Right lobe of liver (tissue), 6 donors: ENCODE measurements around the gene THSD8. TPM values are rescaled to one million over a fixed set of nuclear protein-coding genes. Genes with fewer than 3 reads are reported as not detected.
A peak's percentile ranks its signal among the peaks of the same experiment; 100 is the strongest.
"Not testable (repeated sequence)": the region's sequence is repeated elsewhere in the genome, so short reads cannot be mapped to it uniquely, and the experiment has no call there.

Experiments
- ATAC-seq, 4 donors: fragments of 200-7000 bp; cut with Tn5 transposase; one replicate each; pipeline ENCODE4 v1.9.1; 2020; ENCODE audit warnings: mild to moderate bottlenecking in 4 of 4, moderate library complexity in 4 of 4
- DNase-seq, 3 donors: peaks; one replicate each; pipeline ENCODE4 v3.0.0-alpha.2; 2020
- H3K27ac ChIP-seq, 3 donors: fragments of 200-600 bp; one replicate each; pipeline ENCODE4 v1.8.0; 2022
- H3K27me3 ChIP-seq, 2 donors: fragments of 200-600 bp; one replicate each; pipeline ENCODE4 v1.8.0; 2022
- H3K36me3 ChIP-seq, 4 donors: fragments of 200-600 bp; sonication (generic) in 1 of 4; one replicate each; pipeline versions ENCODE4 v1.5.1 to v1.8.0; 2017 to 2022; ENCODE audit warnings: control low read depth in 1 of 4
- H3K4me1 ChIP-seq, 4 donors: fragments of 200-600 bp; sonication (generic) in 1 of 4; one replicate each; pipeline versions ENCODE4 v1.5.1 to v1.8.0; 2017 to 2022; ENCODE audit warnings: control low read depth in 1 of 4
- H3K4me3 ChIP-seq, 3 donors: fragments of 200-600 bp; one replicate each; pipeline ENCODE4 v1.8.0; 2022
- H3K9me3 ChIP-seq, 4 donors: fragments of 200-600 bp; sonication (generic) in 1 of 4; one replicate each; pipeline versions ENCODE4 v1.5.1 to v1.8.0; 2017 to 2022; ENCODE audit warnings: control low read depth in 1 of 4
- POLR2A ChIP-seq: fragments of 450-650 bp; IDR thresholded peaks from one replicate; pipeline ENCODE4 v1.6.1; 2017; ENCODE audit warnings: antibody characterized with exemption, mild to moderate bottlenecking
- WGBS: methylation state at CpG from one replicate; pipeline ENCODE4 v1.1.6; 2018; ENCODE audit warnings: low coverage, low lambda C conversion rate; ENCODE audit not compliant: insufficient coverage; ENCODE audit errors: missing lambda C conversion rate; 5-methylcytosine and 5-hydroxymethylcytosine counted together
- intact Hi-C, 2 donors: fragments of 100-400 bp; cut with DNase I; formaldehyde crosslinking; loops; one replicate each; pipeline versions ENCODE4 v1.11.2 to v1.14.1; 2022
- total RNA-seq, 6 experiments: library from RNA; depleted of rRNA in 2 of 6; stranded (reverse); fragments of >200 nt in 2 of 6; fragmentation: NEBNext Ultra II Directional in 3 of 6; extraction: Animal tissue kit (Norgen Biotek cat#: 25700) in 3 of 6; gene quantifications; one replicate each; pipeline versions ENCODE4 v1.1.0 to v1.2.4, GENCODE V29; 2016 to 2023
- TF ChIP-seq, protein P1 (sequence below), 4 donors: fragments of 200-600 bp in 3 of 4; fragments of 450-650 bp in 1 of 4; IDR thresholded peaks; one replicate each; pipeline versions ENCODE4 v1.5.1 to v1.8.0; 2016 to 2022; ENCODE audit warnings: antibody characterized with exemption in 4 of 4, mild to moderate bottlenecking in 2 of 4
- donor health status: DM: no; HTN: yes; CAD: no.
- donor health status: DM: no; HTN: no; CAD: no.
- donor health status: DM: no; HTN: no; CAD: no.
- donor health status: DM: no; HTN: yes; CAD: no.
- donor health status: DM: no; HTN: yes; CAD: no.

The THSD8 gene
- total RNA-seq, 6 experiments from 2014 or later, result 0.62 to 2.0 (median 1.2) TPM; not detected in 1

DNA sequence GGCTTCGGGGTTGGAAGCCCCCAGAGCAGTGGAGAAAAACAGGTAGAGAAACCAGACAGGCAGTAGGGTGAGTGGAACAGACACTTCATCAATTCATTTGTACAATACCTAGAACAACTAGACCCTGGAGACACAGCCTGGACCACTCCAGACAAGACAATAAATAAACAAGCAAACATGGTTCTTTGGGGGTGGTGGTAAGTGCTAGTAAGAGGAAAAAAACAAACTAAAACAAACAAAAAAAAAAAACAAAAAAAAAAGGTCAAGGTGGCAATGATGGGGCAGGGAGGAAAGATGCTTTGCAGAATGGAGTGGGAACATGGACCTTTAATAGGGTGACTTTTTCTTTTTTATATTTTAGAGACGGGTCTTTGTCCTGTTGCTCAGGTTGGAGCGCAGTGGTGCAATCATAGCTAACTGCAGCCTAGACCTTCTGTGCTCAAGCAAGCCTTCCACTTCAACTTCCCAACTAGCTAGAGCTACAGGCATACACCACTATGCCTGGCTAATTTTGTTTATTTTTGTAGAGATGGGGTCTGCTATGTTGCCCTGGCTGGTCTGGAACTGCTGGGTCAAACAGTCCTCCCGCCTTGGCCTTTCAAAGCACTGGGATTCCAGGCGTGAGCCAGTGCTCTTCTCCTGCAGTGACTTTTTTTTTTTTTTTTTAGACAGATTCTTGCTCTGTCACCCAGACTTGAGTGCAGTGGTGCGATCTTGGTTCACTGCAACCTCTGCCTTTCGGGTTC lies 7.5 kb upstream of the THSD8 start:
- peaks cover 0 to 4% (median under 1%) of the 10 kb centered on the region in 4 donors for H3K36me3 ChIP-seq
- TF ChIP-seq, protein P1, sequence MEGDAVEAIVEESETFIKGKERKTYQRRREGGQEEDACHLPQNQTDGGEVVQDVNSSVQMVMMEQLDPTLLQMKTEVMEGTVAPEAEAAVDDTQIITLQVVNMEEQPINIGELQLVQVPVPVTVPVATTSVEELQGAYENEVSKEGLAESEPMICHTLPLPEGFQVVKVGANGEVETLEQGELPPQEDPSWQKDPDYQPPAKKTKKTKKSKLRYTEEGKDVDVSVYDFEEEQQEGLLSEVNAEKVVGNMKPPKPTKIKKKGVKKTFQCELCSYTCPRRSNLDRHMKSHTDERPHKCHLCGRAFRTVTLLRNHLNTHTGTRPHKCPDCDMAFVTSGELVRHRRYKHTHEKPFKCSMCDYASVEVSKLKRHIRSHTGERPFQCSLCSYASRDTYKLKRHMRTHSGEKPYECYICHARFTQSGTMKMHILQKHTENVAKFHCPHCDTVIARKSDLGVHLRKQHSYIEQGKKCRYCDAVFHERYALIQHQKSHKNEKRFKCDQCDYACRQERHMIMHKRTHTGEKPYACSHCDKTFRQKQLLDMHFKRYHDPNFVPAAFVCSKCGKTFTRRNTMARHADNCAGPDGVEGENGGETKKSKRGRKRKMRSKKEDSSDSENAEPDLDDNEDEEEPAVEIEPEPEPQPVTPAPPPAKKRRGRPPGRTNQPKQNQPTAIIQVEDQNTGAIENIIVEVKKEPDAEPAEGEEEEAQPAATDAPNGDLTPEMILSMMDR (IDR thresholded peaks at IDR 0.05), result no peak
- TF ChIP-seq POLR2A, result no peak
- ATAC-seq (no peak), DNase-seq (no peak)
- no peaks in the 10 kb centered on the region for H3K9me3 ChIP-seq
- intact Hi-C loops, result no loop called here
- H3K4me3 ChIP-seq, result peak overlapping the region; percentile 73 to 90 (median 81)
- 45% methylated on average over 7 of the region's 7 CpGs for WGBS
- H3K27me3 ChIP-seq, result no peaks in the 10 kb centered on the region
- peak overlapping the region; percentile 96 to 100 (median 99) for H3K27ac ChIP-seq
- H3K4me1 ChIP-seq, result peaks cover 0 to 25% (median 13%) of the 10 kb centered on the region in 4 donors

DNA sequence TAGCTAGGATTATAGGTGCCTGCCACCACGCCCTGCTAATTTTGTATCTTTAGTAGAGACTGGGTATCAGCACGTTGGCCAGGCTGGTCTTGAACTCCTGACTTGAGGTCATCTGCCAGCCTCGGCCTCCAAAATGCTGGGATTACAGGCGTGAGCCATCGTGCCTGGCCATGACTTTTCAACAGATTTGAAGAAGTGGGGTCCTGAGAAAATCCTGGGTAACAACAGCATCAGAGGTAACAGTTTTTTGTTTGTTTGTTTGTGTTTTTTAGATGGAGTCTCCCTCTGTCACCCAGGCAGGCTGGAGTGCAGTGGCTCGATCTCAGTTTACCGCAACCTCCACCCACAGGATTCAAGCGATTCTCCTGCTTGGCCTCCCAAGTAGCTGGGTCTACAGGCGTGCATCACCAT lies 6.9 kb upstream of the THSD8 start:
- intact Hi-C loops, result no loop called here
- TF ChIP-seq, protein P1 (IDR thresholded peaks at IDR 0.05), result no peak
- TF ChIP-seq POLR2A, result no peak
- DNase-seq (no peak), ATAC-seq (no peak)
- Histone ChIP-seq H3K27ac (peak overlapping the region in 2 of 3 donors; percentile 96 to 99), H3K9me3 (no peaks in the 10 kb centered on the region), H3K27me3 (no peaks in the 10 kb centered on the region), H3K4me3 (no peak overlapping the region), H3K36me3 (peaks cover 0 to 9% (median 3%) of the 10 kb centered on the region in 4 donors), H3K4me1 (peaks cover 0 to 24% (median 13%) of the 10 kb centered on the region in 4 donors)
- 81% methylated on average over 7 of the region's 9 CpGs for WGBS

DNA sequence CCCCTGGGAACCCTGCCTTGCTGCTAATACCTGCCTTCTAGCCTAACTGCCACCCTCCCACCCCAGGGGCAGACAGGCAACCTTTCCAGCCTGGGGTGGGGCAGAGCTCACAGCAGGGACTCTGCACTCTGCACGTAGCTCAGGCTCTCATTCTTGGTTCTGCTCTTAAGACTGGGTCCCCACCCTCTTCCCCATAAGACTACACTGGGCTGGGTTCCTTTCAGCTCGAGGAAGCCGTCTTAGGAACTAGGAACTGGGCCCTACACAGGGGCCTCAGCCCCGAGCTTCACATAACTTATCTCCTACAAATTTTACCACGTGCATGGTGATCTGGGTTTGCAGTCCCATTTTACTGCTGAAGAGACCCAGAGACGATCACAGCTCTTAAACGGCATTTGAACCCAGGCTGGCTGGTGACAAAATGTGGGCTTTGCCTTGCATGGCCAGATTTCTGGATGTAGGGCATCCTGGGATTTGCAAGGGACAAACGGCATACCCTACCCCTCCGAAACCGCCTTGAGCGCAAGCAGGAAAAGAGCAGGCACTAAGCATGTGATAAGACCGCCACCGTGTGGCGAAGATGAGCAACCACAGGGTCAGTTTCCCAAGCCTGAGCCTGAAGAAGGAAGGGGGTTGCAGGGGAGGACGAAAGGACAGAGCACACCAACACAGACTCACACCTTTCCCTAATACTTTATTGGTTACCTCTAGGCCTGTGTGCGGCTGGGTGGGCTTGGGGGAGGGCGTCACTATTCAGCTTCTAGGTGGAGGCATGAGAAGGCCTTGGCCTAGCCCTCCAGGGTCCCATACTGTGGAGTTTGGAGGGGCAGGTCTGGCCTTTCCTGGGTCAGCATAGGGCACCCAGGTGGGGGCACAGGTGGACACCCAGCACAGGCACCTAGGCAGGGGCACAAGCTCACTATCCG lies 5.5 kb upstream of the THSD8 start:
- peak; percentile 77 to 80 (median 78) for DNase-seq
- Histone ChIP-seq H3K4me3 (no peak overlapping the region), H3K27me3 (no peaks in the 10 kb centered on the region), H3K27ac (peak overlapping the region in 1 of 3 donors; percentile 20), H3K36me3 (peaks cover 0 to 9% (median 3%) of the 10 kb centered on the region in 4 donors), H3K4me1 (peaks cover 0 to 17% (median 8%) of the 10 kb centered on the region in 4 donors), H3K9me3 (no peaks in the 10 kb centered on the region)
- peak; percentile 11 to 40 (median 34) for ATAC-seq
- TF ChIP-seq, protein P1 (IDR thresholded peaks at IDR 0.05), result peak; percentile 83 to 97 (median 89)
- peak; percentile 21 for TF ChIP-seq POLR2A
- intact Hi-C loops, result no loop called here
- WGBS, result 6% methylated on average over 14 of the region's 18 CpGs

DNA sequence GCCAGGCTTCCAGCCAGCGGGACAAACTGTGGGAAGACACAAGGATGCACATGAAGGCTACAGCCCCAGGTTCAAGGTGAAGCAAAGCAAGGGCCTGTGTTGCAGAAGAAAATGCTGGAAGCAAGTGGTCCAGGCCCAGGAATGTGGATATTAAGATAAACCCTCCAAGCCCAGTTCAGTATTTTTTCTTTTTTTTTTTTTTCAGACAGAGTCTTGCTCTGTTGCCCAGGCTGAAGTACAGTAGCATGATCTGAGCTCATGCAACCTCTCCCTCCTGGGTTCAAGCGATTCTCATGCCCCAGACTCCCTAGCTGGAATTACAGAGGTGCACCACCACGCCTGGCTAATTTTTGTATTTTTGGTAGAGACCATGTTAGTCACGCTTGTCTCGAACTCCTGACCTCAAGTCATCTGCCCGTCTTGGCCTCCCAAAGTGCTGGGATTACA lies 4.7 kb upstream of the THSD8 start:
- H3K9me3 ChIP-seq, result no peaks in the 10 kb centered on the region
- DNase-seq, result no peak
- intact Hi-C loops, result no loop called here
- no peak for ATAC-seq
- 83% methylated on average over 6 of the region's 6 CpGs for WGBS
- no peaks in the 10 kb centered on the region for H3K27me3 ChIP-seq
- H3K36me3 ChIP-seq, result peaks cover 0 to 9% (median 3%) of the 10 kb centered on the region in 4 donors
- H3K4me3 ChIP-seq, result no peak overlapping the region
- TF ChIP-seq, protein P1 (IDR thresholded peaks at IDR 0.05), result no peak
- no peak for TF ChIP-seq POLR2A
- peaks cover 0 to 17% (median 7%) of the 10 kb centered on the region in 4 donors for H3K4me1 ChIP-seq
- no peak overlapping the region for H3K27ac ChIP-seq

DNA sequence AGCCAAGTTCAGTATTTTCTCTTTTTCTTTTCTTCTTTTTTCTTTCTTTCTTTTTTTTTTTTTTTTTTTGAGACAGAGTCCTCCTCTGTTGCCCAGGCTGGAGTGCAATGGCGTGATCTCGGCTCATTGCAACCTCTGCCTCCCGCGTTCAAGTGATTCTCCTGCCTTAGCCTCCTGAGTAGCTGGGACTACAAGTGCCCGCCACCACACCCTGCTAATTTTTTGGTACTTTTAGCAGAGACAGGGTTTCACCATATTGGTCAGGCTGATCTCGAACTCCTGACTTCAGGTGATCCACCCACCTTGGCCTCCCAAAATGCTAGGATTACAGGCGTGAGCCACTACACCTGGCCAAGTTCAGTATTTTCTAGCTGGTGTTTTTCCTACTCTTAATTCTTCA lies 4.3 kb upstream of the THSD8 start:
- H3K27me3 ChIP-seq, H3K4me3 ChIP-seq, intact Hi-C loops, H3K27ac ChIP-seq, ATAC-seq, H3K36me3 ChIP-seq, H3K9me3 ChIP-seq, DNase-seq: not testable (repeated sequence)
- peaks cover 0 to 17% (median 9%) of the 10 kb centered on the region in 4 donors for H3K4me1 ChIP-seq
- WGBS, result 83% methylated on average over 7 of the region's 7 CpGs
